Stimulated activated CD8-positive, alpha-beta memory T cell treated with anti-CD3 and anti-CD28 coated beads, Interleukin-4, amount 100 ng/mL, for 4 hours (primary cell): ENCODE measurements around the gene MRM1.

Experiments used
- DNase-seq, 2 donors: peaks; one replicate each; pipeline ENCODE4 v3.0.0-alpha.2; 2020; ENCODE audit warnings: low read depth in 2 of 2, low spot score in 1 of 2

The MRM1 gene

DNA sequence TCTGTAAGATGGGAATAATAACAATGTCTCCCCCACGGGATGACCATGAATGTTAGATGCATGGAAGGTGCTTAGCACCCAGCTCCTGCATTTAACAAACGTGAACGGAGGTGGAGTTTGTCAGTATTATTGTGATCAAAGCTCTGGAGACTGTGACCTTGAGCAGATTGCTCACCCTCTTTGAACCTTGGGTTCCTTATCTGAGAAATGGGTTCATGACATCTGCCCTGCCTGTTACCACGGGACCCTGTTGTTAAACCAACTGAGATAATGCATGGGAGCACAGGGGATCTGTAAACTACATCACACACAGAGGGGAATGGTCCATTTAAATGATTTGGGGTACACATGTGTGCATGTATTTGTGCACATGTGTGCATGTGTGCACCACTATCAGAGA, 29.6 kb downstream of the MRM1 start:
- no peak for DNase-seq

DNA sequence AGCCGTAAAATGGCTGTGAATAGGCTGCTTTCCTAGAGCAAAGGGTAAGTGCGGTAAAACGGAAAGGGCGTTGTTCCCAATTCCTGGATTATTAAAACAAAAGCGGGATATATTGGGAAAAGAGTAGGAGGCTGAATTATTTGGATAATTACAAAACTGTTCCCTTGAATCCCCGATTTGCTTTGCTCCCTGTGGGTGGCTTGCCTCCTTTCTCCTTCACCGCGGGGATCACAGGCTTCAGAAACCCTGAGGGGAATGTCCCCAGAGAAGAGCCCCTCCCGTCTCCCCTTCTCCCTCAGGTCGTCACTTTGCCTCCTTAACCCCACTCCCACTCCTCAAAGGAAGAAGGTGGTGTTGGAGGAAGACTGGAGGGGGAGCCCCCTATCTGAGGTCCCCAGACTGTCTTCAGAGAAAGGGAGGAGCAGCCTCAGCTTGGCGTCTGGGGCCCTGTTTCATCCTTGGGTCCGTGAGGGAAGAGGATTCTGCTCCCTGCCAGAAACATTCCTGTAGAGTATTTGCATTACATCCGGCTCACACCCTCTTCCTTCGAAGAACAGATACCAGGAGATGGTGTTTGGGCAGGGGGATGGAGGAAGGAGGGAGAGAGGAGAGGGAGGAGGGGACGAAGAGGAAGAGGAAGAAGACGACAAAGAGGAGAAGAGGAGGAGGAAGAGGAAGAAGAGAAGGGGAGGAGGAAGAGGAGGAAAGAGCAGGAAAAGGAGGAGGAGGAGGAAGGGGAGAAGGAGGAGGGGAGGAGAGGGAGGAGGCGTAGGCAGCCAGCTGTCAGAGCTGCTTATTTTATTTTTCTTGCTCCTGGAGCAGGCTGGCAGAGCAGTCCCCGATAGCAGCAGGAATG, 31.8 kb downstream of the MRM1 start:
- no peak for DNase-seq

DNA sequence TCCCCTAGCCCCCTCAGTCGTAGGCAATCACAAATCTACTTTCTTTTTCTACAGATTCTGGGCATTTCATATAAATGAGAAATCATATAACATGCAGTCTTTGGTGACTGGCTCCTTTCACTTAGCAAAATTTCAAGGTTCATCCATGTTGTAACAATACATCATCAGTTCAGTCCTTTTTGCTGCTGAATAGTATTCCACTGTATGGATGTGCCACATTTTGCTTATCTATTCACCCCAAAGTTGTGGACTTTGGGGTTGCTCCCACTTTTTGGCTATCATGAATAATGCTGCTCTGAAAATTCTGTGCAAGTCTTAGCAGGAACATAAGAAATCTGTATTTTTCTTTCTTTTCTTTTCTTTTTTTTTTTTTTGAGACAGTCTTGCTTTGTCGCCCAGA, 39.0 kb downstream of the MRM1 start:
- DNase-seq = no peak

DNA sequence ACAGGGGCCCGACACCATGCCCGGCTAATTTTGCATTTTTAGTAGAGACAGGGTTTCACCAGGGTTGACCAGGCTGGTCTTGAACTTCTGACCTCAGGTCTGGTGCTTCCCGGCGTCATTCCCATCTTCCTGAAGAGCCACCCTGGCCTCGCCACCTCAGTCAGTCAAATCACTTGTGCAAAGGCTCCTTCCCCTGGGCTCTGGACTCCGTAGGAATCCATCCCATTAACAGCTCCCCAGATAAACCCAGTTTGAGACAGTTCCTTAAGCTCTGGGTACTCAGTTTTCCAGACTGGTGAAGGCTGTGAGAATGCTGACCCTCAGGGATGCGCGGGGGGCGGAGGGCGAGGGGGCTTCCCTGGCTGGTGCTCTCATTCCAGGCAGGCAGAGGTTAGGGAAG, 39.5 kb downstream of the MRM1 start:
- DNase-seq = no peak

DNA sequence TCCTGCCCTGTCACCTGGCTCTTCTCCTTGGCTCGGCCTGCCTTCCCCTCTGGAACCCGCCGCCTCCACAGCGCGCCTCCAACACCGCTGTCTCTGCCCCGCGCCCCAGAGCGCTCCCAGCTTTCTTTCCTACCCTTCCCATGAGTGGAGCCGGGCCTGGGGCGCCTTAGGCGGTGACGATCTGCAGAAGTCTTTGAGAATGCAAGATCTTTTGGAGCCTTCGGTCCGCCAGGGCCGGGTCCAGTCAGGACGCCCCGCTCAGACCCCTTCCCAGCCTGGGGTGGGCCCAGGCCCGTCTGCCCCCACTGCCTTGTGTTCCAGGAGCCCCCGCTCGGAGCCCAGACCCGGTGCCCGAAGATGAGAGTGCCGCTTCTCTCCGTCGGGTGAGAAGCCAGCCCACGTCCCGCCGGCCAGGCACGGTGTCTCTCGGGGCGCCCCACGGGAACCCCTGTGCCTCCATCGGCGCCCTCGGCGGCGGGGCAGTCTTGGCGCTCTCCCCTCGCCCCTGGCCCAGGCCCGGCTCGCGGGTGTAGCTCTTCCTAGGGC, 40.0 kb downstream of the MRM1 start:
- no peak for DNase-seq

DNA sequence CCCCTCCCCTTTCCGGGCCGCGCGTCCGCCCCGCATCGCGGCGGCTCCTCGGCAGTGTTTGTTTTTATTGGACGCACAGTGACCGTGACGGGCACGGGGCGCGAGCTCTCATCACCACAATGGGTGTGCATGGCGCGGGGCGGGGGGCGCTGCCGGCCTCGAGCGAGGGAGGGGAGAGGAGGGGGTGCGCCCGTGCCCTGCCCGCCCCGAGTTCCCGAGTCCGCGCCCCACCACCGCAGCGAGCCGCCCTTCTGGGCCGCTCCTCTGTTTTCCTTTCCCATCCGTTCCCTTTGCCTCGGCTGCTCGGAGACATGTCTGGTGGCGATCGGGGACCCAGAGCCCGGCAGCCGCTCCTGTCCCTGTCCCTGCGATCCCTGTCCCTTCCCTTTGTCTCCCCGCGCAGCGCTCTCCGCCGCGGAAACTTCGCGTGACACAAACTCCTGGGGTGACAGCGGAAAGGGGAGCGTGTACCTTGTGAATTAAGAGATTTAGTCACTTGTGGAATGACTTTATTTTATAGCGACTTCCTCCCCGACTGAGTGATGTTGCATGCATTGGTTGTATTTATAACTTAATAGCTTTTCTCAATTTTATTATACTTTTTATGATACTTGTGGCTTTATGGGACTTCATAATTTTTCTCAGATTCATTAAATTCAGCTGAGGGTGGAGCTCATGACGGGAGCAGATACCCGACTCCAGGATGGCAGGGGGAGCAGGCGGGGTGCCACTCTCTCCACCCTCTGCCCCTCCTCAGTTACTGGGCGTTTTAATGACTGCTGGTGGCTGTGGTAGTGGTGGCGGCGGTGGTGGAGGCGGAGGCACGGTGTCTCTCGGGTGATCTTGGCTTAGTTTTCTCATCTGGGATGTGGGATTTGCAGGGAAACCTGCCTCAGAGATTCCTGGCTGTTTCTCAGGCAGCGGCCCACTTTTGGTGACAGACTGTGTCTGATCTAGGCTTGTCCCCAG, 40.8 kb downstream of the MRM1 start:
- no peak for DNase-seq

DNA sequence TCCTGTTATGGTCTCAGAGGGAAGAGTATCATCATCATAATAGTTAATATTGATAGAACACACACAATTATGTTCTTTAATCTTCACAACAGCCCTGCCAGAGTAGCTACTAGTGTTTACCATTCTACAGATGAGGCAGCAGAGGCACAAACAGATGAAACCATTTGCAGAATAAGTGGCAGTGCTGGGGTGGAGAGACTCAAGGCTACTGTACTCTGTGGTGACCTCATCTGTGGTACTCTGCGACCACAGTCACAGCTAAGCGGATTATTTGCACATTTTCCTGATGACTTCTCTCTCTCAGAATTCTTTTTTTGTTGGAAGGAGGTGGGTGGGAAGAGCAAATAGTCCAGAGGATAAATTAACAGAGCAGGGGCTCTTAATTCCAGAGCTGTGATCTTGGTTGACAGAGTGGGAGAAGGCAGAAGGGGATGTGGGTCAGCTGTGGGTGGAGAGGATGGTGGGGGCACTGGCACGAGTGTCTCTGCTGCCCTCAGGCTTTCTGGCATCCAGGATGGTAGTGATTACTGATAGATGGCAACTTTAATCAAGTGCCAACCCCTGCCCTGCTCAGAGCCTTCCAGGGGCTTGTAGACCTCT, 41.8 kb downstream of the MRM1 start:
- DNase-seq = no peak

DNA sequence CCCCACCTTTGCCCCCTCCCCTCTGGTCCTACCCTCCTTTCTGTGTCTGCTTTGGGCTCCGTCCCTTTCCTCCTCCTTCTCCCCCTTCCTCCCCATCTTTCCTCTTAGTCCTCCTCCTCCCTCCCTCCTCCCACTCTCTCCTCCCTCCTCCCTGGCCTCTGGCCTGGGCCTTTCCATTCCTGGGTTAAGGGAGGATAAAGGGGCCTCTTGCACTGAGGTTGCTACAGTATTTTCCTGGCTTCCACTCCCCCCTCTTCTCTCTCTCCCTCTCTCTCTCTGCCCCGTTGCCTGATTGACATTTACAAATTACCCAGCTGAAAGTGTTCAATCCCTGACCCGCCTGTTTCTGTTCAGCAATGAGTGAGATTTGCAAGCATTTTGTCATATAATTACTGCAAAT, 44.0 kb downstream of the MRM1 start:
- no peak for DNase-seq

DNA sequence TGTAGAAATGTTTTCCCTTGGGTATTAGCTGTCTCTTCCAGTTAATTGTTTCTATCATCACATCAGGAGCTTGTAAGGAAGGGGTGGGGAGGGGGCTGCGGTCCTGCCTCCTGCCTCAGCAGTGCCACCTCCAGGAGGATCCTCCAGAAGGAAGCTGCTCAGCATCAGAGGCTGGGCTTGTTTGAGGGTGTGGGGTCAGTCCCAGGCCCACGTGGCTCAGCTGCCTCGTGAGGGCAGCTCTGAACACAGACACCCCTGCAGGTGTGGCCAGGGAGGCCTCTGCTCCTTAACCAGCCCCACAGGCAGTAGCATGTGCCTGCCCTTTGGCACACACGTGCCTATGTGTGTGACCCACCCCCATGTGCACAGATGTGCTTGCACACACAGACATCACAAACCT, 46.3 kb downstream of the MRM1 start:
- DNase-seq = no peak

DNA sequence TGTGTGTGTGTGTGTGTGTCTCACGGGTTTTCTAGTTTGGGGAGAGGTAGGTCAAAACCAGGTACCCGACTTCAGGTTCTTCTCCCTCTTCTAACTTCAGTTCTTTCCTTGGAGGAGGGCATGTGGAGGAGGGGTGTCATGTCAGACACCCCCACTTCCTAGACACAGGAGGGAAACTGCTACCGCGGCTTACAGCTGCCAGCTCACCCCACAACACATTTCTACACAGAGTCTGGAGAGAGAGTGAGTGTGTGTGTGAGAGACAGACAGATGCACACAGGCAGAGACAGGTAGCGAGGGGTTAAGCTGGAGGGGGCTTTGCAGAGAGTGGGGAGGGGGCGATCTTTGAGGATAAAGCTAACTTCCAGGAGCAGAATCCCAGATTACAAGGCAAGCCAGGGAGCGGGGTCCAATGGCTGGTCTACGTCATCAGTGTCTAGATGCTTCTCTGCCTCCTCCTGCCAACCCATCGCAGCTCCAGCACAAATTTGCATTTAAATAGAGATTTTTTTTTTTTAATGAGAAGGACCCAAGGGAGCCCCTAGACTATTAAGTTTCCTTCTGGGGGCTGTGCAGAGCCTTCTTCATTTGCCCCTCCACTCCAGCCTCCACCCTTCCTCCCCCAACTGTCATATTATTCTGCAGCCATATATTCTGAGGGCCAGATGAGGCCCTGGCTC, 48.9 kb downstream of the MRM1 start:
- DNase-seq = no peak

DNA sequence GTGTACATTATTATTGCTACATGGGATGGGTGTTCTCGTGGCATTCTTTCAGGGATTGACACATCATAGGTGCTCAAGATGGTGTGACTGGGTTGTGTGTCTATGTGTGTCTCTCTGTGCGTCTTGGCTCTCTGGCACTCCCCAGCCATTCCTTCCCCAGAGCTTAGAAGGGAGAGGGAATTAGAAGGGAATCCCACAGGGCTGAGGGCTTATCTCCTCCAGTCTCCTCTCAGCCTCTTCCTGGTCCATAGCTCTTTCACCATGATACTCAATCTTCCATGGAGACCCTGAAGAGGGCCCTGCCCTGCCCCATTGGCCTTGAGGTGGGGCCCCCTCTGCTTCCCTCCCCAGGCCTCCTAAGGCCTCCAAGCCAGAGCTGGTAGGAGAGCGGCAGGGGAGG, 52.0 kb downstream of the MRM1 start:
- no peak for DNase-seq

DNA sequence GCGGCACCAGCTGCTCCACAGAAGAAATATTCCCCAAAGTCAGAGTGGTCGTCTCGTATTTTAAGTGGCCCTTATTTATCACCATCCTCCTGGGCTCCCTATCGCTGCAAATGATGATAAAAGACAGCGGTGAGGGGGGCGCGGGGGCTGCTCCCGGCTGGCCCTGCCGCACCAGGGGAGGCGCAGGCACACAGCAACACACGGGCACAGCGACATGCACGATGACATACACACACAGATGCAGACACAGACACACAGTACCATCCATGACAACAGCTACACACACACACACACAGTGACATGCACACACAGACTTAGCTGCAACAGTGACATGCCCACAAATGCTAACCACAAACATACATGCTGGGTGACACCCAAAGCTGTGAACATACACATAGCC, 52.5 kb downstream of the MRM1 start:
- no peak for DNase-seq

DNA sequence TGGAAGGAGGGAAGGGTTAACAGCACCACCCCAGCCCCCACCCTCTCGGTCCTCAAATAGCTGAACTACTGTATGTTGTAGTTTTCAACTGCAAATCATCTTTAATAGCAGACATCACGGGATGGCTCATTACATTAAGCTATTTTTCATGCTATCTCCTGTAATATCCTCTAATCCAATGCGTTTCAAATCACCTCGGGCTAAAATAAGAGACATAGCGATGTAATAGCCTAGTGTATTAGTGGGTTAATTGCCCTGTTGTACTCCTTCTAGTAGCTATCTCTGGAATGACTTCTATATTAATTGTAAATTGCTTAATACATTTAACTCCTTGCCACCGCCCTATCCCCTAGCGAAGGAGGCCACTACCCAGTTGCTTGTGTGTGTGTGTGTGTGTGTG, 54.3 kb downstream of the MRM1 start:
- DNase-seq = no peak

DNA sequence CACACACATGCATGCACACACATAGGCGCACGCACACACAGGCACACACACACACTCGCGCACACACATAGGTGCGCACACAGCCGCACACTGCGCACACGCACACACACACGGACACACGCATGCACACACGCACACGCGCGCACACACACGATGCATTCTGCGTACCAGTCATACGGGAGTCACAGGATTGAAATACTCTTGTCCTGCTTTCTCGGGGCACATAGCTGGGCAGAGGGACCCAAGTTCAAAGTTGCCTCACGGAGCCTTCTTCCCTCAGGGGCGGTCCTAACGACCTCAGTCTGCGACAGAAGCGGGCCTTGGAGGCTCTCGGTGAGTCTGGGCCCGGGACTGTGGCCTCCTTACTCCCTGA, 56.0 kb downstream of the MRM1 start:
- no peak for DNase-seq

DNA sequence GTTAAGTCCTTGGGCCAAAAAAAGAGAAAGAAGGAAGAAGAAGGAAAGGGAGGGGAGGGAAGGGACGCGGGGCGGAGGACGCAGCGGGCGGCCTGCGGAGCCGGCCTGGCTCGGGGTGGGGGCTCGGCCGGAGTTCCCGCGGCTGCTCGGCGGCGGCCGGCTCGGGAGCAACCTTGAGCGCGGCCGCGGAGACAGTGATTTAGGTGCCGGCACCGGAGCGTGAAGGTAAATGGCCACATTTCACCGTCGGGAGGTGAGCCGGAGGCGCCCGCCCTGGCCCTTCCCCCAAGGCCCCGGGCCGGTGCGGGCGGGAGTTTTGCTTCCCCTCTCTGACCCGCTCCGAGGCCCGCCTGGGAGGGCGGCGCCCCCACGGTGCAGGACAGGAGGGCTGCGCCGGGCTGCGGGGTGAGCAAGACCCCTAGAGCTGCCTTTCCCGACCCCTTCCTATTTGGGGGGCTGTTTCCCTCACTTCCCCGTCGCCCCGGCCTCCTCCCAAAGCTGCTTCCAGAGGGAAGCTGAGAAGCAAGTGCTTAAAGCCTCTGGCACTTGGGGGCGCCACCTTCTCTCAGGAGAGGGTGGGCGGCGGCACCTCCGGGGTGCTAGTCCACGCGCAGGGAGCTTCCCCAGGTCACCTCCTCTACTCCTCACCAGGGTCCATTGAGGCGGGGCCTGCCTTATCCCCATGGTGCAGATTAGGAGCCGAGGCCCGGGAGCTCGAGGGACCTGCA, 56.5 kb downstream of the MRM1 start:
- DNase-seq = no peak
